NT2/D1 (cell line): ENCODE data around the gene SETD6.

Experiments
- SUZ12 ChIP-seq: IDR thresholded peaks from 2 replicates; pipeline ENCODE4 v1.6.1; 2011; ENCODE audit not compliant: insufficient read length, insufficient read depth; ENCODE audit errors: extremely low read depth
- YY1 ChIP-seq: IDR thresholded peaks from 2 replicates; pipeline ENCODE4 v1.6.1; 2011; ENCODE audit not compliant: insufficient read length, insufficient read depth
- ZNF274 ChIP-seq: IDR thresholded peaks from 2 replicates; pipeline ENCODE4 v1.6.1; 2011; ENCODE audit warnings: mild to moderate bottlenecking, low read depth, low read length

DNA sequence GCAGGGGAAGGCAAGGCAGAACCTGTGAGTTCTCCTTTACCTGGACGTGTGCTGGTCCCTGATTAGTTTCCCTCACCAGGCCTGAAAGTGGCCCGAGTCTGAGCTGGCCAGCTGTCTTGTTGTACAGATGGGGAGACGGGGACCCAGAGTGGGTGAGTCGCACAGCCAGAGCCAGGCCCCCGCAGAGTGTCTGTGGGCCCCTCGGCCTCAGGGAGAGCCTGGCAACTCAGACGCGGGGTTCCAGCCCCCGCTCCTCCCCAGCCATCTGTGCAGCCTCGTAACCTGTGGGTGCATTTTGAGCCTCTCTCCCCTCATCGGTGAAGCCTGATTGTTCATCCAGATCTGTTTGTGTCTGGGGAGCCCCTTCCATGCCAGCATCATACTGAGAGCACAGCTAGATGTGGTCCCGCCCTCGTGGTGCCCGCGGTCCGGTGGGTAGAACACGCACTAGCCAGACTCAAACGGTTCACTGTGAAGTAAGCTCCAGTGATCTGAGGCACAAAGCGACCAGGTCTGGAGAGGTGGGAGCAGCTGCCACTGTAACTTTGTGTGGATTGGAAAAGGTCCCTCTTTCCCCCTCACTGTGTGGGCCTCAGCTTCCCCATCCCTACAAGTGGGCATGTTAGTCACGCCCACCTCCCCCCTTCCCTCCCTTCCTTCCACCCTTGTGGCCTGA lies 21.4 kb upstream of the SETD6 start:
- TF ChIP-seq YY1 (no peak), ZNF274 (no peak), SUZ12 (no peak)
